ES-I3 (cell line): ENCODE data around the gene BARD1.
A peak's percentile ranks its signal among the peaks of the same experiment; 100 is the strongest.
"Not testable (repeated sequence)": the region's sequence is repeated elsewhere in the genome, so short reads cannot be mapped to it uniquely, and the experiment has no call there.

Experiments used
- H3K36me3 ChIP-seq: 2 replicates; pipeline ENCODE4 v1.6.1; 2013; ENCODE audit warnings: mild to moderate bottlenecking, low read length, control low read depth, moderate library complexity; ENCODE audit not compliant: insufficient read depth
- H3K4me1 ChIP-seq: 2 replicates; pipeline ENCODE4 v1.6.1; 2013; ENCODE audit warnings: mild to moderate bottlenecking, control low read depth, low read length; ENCODE audit not compliant: insufficient read depth
- H3K9ac ChIP-seq: 2 replicates; pipeline ENCODE4 v1.6.1; 2013; ENCODE audit warnings: low read depth, mild to moderate bottlenecking, low read length, moderate library complexity
- H3K9me3 ChIP-seq: 2 replicates; pipeline ENCODE4 v1.6.1; 2013; ENCODE audit warnings: mild to moderate bottlenecking, low read length, moderate library complexity; ENCODE audit not compliant: control insufficient read depth, insufficient read depth

The BARD1 gene

GRCh38 chr2:214730800-214731407, 78.6 kb downstream of the BARD1 start:
- H3K9ac ChIP-seq: no peak overlapping the region
- peaks cover 3% of the 10 kb centered on the region; the same call in 1 of the 2 replicates for H3K36me3 ChIP-seq
- no peaks in the 10 kb centered on the region; the same call in 1 of the 2 replicates for H3K4me1 ChIP-seq
- H3K9me3 ChIP-seq: no peaks in the 10 kb centered on the region

DNA sequence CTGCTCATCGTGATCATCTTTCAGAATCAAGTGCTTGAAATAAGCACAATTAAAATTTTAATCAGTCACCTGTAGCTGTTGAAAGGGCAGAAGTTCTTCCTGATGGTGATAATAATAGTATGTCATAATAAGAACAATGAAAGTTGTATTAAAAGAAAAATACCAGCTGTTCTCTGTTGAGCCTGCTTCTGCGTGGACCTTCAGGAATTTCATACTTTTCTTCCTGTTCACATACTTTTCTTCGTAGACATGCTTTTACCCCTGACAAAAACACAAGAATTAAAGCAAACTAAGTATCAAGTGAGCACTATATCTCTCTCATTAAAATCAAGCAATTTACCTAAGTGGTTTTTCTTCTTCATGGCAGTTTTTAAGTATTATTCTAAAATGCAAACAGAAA, 79.2 kb downstream of the BARD1 start:
- Histone ChIP-seq H3K9me3 (no peaks in the 10 kb centered on the region), H3K4me1 (no peaks in the 10 kb centered on the region; the same call in 1 of the 2 replicates), H3K36me3 (peaks cover 3% of the 10 kb centered on the region; the same call in 1 of the 2 replicates), H3K9ac (no peak overlapping the region)

DNA sequence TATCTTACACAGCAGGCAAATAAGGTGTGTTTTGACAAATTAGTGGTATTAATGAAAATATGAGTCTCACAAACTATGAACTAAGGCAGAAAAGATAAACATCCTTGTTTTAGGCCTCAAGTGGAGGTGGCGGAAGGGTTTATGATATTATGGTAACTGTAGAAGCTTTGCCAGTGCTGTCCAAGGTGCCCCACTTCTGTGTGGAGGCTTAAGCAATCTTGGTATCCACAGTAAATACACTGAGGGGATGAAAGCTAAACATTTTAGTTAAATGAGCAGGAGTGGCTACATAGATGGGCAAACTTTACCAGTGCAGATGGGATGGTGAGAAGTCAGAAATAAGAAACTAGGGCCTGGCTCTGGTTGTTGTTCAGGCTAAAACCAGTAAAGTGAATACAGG, 84.7 kb downstream of the BARD1 start:
- H3K36me3 ChIP-seq: peaks cover 3% of the 10 kb centered on the region; the same call in 1 of the 2 replicates
- H3K9me3 ChIP-seq: no peaks in the 10 kb centered on the region
- no peak overlapping the region for H3K9ac ChIP-seq
- no peaks in the 10 kb centered on the region; the same call in 1 of the 2 replicates for H3K4me1 ChIP-seq

DNA sequence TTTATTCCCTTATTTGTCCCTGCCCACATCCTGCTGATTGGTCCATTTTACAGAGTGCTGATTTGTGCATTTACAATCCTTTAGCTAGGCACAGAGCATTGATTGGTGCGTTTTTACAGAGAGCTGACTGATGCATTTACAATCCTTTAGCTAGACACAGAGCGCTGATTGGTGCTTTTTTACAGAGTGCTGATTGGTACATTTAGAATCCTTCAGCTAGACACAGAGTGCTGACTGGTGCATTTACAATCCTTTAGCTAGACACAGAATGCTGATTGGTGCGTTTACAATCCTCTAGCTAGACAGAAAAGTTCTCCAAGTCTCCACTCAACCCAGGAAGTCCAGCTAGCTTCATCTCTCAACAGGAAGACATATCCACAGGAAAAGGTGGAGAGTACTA, 91.6 kb downstream of the BARD1 start:
- H3K36me3 ChIP-seq, H3K4me1 ChIP-seq, H3K9ac ChIP-seq, H3K9me3 ChIP-seq: not testable (repeated sequence)

- H3K9me3 ChIP-seq: no peaks in the 10 kb centered on the region
- H3K4me1 ChIP-seq: no peaks in the 10 kb centered on the region
- H3K9ac ChIP-seq: no peak overlapping the region
Measured at GRCh38 chr2:214716811-214717560, 92.5 kb downstream of the BARD1 start.

GRCh38 chr2:214715025-214715424, 94.5 kb downstream of the BARD1 start:
- Histone ChIP-seq H3K36me3 (no peaks in the 10 kb centered on the region), H3K9me3 (no peaks in the 10 kb centered on the region), H3K9ac (no peak overlapping the region), H3K4me1 (no peaks in the 10 kb centered on the region)

More at GRCh38 chr2:214716811-214717560, 92.5 kb downstream of the BARD1 start:
- no peaks in the 10 kb centered on the region for H3K36me3 ChIP-seq

GRCh38 chr2:214713080-214713830, 96.2 kb downstream of the BARD1 start:
- Histone ChIP-seq H3K9me3 (no peaks in the 10 kb centered on the region), H3K36me3 (no peaks in the 10 kb centered on the region), H3K4me1 (no peaks in the 10 kb centered on the region), H3K9ac (no peak overlapping the region)

- Histone ChIP-seq H3K9me3 (no peaks in the 10 kb centered on the region), H3K9ac (no peak overlapping the region), H3K4me1 (peaks cover 8% of the 10 kb centered on the region; the same call in 1 of the 2 replicates), H3K36me3 (no peaks in the 10 kb centered on the region)
Measured at GRCh38 chr2:214710729-214711128, 98.8 kb downstream of the BARD1 start.

- peaks cover 8% of the 10 kb centered on the region; the same call in 1 of the 2 replicates for H3K4me1 ChIP-seq
- H3K36me3 ChIP-seq: no peaks in the 10 kb centered on the region
- H3K9ac ChIP-seq: no peak overlapping the region
- H3K9me3 ChIP-seq: no peaks in the 10 kb centered on the region; the same call in 1 of the 2 replicates
Measured at GRCh38 chr2:214706986-214707385, 102.5 kb downstream of the BARD1 start.

DNA sequence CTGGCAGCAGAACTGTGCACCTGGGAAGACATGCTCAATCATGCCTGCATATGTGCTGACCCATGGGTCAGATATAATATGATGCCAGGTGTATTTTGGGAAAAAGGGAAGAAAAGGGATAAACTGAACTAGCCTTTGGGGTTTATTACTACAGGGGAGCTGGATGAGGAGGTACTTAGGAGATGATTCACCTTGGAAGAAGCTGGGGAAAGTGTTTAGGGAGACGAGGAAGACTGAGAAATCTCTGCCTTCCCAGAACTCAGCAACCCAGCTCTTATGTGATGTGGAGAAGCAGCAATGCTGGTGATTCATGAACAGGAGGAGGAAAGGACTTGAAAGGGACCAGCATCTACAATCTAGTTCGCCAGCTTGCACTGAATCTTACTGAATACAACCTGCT, 110.2 kb downstream of the BARD1 start:
- H3K9ac ChIP-seq: no peak overlapping the region
- no peaks in the 10 kb centered on the region for H3K9me3 ChIP-seq
- no peaks in the 10 kb centered on the region for H3K4me1 ChIP-seq
- no peaks in the 10 kb centered on the region for H3K36me3 ChIP-seq

DNA sequence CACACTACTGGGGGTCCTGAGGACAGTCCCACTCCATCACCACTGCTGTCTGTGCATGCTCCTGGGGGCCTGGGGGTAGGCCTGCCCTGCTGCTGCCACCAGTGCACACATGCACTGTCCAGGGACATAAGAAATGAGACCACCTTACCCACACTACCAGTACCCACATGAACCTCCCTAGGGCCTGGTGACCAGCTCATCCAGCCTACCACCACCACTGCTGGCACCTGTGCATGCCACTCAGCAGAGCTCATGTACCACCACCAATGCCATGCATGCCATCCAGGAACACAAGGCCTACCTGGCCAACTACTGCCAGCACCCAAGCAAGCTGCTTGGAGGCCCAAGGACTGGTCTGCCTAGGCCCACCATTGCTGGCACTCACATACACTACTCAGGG, 112.8 kb downstream of the BARD1 start:
- Histone ChIP-seq H3K4me1 (no peaks in the 10 kb centered on the region), H3K36me3 (no peaks in the 10 kb centered on the region), H3K9ac (no peak overlapping the region), H3K9me3 (no peaks in the 10 kb centered on the region)

DNA sequence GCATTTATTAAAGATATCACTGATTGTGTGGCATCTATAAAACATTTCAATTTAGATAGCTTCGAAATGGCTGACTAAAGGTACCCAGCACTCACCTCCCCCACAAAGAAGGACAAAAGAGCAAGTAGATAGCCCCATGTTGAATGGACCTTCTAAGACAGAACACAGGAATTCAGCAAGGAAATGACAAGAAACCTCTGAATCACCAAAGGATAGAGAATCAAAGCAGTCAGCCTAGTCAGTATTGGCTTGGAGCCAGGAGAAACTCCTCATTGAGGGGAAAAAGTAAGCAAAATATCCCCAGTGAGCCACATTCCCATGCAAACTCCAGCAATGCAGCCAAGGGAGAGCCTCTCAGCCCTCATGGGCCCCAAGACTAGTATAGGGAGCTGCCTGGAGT, 113.7 kb downstream of the BARD1 start:
- no peaks in the 10 kb centered on the region for H3K4me1 ChIP-seq
- no peak overlapping the region for H3K9ac ChIP-seq
- no peaks in the 10 kb centered on the region for H3K36me3 ChIP-seq
- H3K9me3 ChIP-seq: no peaks in the 10 kb centered on the region

GRCh38 chr2:214683557-214683956, 125.9 kb downstream of the BARD1 start:
- peak overlapping the region; percentile 42; the same call in 1 of the 2 replicates for H3K9ac ChIP-seq
- not testable (repeated sequence) for H3K4me1 ChIP-seq, H3K9me3 ChIP-seq, H3K36me3 ChIP-seq

DNA sequence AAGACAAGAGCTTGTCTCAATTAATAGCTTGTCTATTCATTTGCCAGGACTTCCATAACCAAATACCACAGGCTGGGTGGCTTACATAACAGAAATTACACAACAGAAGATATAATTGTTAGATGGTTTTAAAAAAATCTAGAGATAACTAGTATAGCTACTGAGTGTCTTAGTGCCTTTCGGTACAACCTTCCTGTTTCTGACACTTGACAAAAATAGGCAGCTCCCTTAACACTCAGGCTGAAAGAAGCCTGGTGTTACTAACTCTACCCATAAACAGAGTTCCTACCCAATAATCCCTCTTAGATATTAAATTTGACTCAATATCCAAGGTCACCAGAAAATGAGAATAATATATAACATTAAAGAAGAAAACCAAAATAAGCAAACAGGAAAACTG, 129.7 kb downstream of the BARD1 start:
- H3K9ac ChIP-seq: no peak overlapping the region
- no peaks in the 10 kb centered on the region for H3K9me3 ChIP-seq
- no peaks in the 10 kb centered on the region for H3K4me1 ChIP-seq
- H3K36me3 ChIP-seq: no peaks in the 10 kb centered on the region
